HL-60/S4 (cell line): ENCODE measurements around the gene TRMT1.

ENCODE experiments used
- in situ Hi-C: fragments of 300-500 bp; cut with MboI; formaldehyde crosslinking; loops from 2 replicates; pipeline ENCODE4 v1.14.3; 2022; ENCODE audit warnings: low sequenced_read_pairs

TRMT1 gene

DNA sequence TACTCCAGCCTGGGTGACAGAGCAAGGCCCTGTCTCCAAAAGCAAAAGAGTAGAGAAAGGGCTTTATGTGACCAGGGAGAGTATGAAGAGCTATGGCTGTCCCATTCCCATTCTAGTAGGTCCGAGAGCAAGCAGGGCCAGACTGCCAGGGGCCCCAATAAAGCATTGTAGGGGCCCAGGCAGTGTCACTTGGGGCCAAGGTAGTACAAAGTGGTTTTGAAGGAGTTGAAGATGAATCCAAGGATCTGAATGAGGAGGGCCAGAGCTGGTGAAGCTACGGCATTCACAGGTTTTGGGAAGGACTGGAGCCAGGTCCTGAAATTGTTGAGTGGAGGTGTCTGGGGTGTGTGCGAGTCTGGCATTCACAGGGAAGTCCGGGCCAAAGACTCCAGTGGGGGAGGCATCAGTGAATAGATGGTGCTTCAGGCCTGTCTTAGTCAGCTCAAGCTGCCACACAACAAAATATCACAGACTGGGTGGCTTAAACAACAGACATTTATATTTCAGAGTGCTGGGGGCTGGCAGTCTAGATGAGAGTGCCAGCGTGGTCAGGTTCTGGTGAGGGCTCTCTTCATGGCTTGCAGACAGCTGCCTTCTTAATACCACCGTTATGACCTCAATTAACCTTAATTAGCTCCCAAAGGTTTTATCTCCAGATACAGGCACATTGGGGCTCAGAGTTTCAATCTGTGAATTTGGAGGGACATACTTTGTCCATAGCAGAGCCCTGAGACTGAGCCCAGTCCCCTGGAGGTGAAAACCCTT lies 11.5 kb upstream of the TRMT1 start:
- in situ Hi-C loops: no loop called here

DNA sequence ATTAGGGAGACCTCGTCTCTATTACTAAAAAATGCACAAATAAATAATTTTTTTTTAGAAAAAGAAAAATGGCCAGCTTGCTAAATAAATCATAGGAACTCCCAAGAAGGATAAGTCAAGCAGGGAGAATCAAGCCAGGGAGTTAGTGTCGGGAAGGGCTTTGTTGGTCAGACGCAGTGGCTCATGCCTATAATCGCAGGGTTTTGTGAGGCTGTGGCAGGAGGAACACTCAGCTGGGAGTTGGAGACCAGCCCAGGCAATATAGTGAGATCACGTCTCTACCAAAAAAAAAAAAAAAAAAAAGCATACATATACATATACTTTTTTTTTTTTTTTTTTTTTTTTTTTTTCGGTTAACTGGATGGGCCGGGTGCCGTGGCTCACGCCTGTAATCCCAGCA lies 10.5 kb upstream of the TRMT1 start:
- in situ Hi-C loops: no loop called here

DNA sequence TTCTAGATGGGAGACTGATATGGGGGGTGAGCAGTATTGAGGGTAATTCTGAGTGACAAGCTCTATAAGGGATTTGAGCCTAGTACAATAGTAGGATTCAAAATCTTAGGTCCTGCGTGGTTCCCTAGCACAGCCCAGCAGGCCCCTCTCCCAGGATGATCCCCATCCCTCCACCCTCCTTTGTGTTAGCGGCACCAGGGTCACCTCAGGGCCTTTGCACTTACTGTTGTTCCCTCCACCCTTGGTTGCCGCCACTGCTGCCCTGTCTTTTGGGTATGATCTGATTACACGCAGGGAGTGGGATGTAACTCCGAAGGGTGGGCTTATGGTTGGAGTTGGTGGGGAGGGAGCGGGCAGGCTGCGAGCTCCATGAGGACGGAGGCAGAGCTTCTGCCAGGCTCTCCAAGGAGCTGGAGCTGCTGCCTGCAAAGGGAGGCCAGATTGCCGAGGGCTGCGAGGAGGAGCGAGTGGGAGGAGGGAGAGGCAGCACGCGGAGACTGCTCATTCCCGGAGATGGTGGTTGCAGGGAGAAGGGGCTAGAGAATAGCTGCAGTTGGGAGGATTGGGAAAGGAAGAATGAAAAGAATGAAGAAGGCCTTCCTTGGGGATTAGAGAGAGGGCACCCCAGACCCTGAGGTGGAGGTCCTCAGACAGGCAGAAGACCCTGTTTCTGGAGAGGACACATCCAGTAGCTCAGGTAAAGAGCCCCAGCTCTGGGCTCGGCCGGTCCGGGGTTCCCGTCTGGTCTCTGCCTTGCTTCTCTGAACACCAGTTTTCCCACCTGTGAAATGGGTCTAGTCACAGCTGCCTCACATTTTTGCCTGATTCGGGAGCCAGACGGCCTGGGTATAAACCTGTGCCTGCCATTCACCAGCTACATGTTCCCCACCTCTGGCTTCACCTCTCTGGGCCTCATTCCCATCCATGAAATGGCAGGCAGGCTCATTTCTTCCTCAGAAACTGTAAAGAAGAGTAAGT lies 6.7 kb upstream of the TRMT1 start:
- in situ Hi-C loops: no loop called here

DNA sequence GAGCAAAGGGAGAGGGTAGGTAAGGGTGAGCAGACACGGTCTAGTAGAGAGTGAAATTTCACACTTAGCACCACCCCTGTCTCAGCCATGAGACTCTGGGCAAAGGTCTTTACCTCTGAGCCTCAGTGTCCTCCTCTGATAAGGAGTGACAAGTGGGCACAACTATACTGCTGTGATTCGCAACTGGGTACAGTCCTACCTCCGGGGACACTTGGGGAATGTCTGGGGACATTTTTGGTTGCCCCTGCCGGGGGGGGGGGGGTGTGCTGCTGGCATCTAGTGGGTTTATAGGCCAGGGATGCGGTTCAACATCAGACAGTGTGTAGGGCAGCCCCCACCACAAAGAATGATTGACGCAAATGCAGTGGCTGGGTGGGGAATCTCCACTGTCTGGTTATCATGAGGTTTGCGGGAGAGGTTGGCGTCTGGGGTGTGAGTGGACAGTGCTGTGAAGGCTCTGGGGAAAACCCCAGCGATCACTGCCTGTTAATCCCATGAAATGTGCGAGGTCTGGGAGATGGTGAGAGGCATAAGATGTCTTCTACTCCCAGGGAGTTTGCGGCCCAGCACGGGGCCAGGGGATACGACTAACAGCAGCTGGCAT lies 5.8 kb upstream of the TRMT1 start:
- in situ Hi-C loops: no loop called here

DNA sequence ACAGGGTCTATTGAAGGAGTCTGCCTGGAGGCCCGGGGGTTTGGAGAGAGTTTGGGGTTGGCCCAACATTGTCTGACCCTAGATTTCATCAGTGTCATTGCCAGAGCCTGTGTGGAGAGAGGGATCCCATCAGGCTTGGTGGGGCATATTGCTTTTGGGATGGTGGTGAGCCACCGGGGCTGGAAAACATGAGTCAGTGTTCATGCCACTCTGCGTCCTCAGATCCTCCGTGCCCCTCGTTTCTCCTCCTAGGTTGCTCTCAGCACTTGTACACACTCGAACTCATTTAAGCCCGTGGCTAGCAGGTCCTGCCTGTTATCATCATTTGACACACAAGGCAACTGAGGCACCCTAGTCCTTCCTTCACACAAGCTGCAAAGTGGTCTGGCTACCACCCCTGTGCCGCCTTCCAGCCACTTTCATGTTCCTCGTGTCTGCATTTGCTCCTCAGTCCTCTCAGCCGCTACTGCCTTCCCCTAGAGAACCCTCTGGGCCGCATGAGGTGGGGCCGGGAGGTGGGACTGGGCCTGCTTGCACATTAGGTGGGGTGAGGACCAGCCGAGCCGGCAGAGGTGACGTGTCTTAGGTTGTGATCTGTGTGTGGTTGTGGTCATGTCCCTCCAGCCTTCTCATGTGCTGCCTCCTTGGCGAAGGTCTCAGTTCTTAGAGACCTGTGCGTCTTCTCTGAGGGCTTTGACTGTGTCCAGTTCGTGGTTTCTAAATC lies 5.2 kb upstream of the TRMT1 start:
- in situ Hi-C loops: no loop called here

DNA sequence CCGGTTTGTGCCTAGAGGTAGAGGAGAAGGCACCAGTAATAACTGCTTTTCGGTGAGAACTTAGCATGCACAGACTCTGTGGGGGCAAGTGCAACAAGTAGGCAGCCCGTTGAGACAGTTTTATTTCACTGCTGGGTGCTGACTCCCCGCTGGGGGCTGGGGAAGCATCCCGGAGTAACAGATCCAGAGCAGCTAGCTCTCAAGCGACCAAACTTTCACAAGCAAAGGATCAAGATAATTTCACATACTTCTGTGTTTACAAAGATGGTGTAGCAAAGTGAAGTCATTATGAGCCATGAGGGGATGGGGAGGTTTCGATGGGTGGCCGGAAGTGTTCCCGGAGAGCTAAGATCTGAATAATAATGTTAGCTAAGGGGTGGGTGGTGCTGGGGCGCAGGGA lies 4.3 kb upstream of the TRMT1 start:
- in situ Hi-C loops: no loop called here

DNA sequence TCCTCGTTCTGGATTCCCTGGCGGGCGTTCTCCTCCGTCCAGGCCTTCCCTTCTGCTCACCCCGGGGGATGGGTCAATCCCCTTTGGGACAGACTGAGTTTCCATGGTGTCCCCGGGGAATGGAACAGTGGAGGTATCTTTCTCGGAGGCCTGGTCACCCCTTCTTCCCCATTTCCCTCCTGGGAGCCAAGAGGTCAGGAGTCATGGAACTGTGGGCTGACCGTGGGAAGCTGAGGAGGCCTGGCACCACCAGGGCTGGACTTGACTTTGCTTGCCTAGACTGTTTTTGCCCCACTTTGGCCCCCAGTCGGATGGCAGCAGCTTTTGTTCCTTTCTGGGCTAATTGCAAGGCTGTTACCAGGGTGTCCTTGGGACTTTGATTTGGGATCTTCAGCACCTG lies 3.5 kb upstream of the TRMT1 start:
- in situ Hi-C loops: no loop called here

DNA sequence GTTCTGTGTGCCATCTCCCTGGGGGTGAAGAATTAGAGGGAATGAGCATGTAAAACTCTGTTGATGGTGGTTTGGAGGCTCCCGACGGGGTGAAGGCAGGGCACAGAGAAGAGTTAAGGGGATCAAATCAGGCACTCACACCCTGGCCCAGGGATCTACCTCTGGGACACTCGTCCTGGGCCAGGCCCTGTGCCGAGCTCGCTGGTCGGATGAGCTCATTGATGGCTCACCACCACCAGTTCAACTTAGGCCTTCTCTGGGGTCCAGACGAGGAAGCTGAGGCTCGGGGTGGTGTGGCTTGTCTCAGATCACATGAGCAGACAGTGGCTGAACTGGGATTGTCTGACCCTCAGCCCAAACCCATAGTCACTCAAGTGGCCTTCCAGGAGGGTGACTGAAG lies 3.1 kb upstream of the TRMT1 start:
- in situ Hi-C loops: no loop called here

DNA sequence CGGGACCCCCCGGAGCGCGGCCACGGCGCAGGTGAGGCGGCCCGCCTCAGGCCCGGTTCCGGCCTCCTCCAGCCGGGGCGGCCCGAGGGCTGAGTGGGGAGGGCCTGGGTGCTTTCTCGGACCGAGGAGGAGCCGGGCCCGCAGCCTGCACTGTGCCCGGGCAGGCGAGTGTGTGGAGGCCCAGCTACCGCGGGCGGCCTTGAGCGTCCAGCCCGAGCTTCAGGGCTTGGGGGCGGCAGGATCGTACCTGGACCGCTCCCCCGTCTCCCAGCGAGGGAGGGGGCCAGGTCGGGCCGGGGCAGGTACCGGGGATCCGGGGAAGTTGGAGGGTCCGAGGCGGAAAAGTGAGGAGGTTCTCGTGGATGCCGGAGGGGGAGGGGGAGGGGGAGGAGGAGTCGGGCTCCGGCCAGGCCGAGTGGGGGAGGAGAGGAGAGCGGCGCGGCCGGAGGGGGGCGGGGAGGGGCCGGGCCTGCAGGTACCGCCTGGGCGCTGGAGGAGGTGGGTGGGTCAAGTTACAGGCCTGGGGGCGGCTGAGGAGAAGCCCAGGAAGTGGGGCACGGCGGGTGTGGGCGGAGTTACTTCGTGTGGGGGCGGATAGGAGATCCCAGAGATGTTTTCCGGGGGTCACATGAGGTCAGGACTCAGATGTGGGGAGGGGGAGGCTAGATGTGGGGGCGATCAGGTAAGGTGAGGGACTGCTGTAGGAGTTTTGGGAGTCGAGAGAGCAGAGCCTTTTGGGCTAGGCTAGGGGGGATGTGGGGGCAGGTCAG lies 2.1 kb upstream of the TRMT1 start:
- in situ Hi-C loops: no loop called here

DNA sequence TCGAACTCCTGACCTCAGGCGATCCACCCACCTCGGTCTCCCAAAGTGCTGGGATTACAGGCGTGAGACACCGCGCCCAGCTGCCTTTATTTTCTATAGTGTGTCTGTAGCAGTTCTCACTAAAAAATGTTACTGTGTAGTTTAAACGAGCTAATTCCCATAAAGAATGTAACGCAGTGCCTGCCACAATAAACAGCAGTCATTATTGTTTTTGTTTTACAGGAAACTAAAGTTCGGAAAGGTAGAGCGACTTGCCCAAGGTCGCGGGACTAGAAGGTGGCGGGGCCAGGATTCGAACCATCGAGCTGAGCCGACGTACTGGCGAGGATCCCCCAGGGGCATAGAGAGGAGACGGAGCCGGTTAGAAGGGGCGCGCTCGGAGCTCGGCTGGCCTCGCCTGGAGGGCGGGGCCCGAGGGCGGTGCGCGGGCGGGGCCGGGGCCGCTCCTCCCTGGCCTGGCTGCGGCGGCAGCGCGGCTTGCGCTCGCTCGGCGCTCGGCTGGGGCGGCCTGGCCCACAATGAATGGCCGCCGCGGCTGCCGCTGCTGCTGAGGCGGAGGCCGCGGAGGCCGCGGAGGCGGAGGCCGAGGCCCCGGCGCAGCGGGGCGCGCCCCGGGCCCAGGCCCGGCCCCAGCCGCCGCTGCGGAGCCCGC lies 1.4 kb upstream of the TRMT1 start, which contains the start of gene NACC1:
TSS of gene NACC1 (plus strand) at position 493 of the 652 bp plus-strand sequence. CDS start 16,944 bp downstream, outside the sequence.
- in situ Hi-C loops: no loop called here

DNA sequence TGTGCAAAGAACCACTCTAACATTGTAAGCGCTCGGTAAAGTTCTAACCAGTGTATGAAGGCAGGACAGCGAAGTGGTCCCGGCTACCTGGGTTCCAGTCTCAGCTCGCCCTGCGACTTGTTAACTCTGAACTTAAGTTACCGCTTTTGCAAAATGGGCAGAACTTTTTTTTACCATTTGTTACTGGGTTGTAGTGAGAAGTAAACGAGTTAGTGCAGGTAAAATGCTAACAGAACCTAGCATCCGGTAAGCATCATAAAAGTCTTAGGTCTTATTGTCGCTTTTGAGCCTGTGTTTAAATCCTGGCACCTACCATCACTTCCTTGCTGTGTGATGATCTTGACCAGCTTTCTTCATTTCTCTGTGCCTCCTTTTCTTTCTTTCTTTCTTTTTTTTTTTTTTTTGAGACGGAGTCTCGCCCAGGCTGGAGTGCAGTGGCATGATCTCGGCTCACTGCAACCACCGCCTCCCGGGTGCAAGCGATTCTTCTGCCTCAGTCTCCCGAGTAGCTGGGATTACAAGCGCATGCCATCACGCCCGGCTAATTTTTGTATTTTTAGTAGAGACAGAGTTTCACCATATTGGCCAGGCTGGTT lies 734 bp upstream of the TRMT1 start:
- in situ Hi-C loops: no loop called here

DNA sequence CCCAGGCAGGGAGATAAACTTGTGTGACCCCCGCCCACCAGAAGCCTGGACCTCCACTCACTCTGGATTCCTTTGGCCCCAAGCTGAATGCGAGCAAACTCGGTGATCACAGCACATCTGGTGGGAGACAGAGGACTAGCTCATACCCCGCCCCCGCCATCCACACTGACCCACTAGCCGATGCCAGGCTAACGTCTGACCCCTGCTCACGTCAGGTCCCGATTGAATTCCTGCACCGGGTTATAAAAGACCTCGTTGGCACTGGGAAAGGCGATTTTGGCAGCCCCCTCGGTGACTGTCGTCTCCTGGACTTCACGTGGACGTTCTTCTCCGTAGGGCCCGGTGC lies 631 bp downstream of the TRMT1 start:
- in situ Hi-C loops: no loop called here

DNA sequence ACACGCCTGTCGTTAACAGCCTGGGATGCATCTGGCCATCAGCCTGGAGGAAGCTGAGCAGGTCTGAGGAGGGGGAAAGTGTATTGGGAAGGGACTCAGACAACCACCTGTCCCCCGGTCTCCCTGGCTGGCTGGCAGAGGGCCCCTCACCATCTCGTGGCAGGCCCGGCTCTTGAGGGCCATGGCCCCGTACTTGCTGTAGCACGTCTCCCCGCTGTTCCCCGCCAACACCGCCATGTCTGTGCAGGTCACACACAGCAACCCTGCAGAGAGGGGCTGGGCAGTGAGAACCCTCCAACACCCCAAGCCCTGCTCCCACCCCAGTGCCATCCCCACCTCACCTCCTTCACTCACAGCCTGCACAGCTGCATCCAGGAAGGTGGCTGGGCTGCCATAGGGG lies 4.0 kb downstream of the TRMT1 start:
- in situ Hi-C loops: no loop called here

DNA sequence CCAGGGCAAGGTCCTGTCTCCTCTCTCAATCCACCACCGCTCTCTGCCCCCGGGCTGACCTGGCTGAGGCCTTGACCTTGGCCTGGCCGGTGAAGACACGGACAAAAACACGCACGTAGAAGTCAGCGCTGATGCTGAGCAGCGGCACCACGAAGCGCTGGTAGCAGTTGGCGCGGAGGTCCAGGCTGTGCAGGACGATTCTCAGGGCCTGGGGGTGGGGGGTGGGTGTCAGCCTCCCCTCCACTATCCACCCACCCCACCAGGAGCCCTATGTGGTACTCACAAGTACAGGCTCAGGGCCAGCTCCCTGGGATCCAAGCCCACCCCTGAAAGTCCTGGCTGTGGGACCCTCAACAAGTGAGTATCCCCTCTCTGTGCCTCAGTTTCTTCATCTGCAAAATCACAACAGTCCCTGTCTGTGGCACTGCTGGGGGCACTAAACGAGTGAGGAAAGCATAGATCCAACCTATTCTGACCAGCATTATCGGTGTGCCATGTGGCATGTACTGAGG lies 6.4 kb downstream of the TRMT1 start:
- in situ Hi-C loops: no loop called here

DNA sequence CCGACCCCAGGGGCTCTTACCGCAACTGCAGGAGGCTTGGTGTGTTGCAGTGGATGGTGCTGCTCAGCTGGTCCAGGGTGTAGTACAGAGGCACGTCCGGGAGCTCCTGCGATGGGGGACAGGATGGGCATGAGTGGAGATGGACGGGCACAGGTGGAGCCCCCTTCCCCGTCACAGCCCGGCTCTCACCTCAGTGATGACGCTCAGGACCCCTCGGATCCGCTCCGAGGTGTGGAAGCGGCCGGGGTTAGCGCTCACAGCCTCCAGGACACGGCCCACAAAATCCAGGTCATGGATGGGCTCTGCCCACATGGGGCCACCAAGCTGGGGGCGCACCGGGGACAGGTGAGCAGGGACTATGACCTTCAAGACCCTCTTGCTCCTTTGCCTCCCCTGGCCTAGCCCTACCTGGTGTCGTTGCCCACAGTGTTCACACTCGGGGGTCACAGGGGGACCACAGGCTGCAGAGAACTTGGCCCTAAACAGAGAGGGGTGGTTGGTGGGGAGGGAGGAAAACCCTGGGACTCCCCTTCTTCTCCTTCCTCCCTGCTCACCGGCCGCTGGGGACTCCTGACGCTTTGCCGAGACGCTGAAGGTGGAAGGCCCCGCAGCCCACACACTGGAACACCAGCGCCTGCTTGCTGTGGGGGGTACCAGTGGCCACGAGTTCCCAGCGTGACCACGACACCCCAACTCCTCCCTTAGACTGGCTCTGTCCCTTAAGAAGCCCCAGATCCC lies 7.0 kb downstream of the TRMT1 start:
- in situ Hi-C loops: no loop called here

DNA sequence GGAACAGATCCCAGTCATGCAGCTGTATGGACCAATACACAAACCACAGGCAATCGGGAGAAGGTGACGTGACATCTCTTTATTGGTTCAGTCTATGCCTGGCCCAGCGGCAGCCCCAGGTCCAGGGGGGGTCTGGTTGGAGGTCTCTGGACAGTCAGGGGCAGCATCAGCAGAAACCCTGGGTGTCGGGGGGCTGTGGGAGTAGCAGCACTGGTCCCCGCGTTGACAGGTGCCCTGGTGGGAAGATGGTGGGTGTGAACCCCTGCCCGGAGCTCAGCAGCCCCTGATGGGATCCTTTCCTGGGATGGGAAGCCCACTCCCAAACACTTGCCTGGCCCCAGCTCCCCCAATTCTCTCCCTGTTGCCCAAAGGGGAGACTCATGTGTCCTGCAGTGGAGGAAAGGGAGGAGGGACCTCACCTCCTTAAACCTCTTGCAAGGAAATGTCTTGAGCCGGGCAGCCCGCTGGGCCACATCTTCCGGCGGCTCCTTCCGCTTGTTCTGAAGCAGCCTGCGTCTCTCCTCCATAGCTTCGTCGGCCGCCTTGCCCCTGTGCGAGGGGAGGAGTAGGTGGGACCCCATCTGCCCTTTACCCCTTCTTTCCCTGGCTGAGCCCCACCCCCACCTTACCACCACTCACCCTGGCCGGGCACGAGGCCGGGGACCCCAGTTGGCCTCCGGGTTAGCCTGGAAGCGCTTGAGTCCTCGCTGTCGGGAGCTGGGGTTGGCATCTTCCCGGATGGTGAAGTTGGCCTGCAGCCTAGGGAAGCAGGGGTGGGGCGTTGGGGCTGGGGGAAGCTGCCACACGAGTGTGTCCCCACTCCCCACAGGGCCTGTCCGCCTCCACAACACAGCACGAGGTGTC lies 11.5 kb downstream of the TRMT1 start:
- in situ Hi-C loops: no loop called here

DNA sequence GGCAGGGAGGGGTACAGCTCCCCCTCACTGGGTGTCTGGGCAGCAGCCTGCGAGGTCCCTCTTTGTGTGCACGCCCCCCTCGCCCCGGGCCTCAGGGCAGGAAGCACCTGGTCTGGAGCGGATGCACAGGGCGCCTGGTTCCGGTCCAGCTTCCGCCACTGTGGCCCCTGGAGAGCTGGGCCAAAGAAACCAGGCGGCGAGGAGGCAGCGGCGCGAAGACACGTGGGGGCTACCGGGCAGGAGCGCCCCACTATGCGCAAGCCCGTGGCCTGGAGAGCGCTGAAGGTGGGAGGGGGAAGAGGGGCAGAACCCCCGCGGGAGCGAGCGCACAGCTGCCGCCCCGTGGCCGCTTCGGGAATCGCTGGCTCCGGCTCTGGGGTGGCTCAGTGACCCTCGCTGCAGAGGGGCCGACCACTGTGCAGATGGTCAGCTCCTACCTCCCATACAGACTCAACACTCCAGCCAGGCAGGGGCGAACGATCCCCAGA lies 12.1 kb downstream of the TRMT1 start:
- in situ Hi-C loops: no loop called here
